HEK293 (cell line): ENCODE results near the gene VCL.

Source experiments
- CTCF ChIA-PET: fragments of 350-600 bp; formaldehyde crosslinking; extraction: SDS; loops from one replicate; lab custom pipeline; 2021; ENCODE audit warnings: antibody characterized with exemption; lab: Yijun Ruan, JAX
- POLR2A ChIA-PET: fragments of 300-600 bp; formaldehyde crosslinking; extraction: SDS; loops from one replicate; lab custom pipeline; 2020; ENCODE audit warnings: antibody characterized with exemption, inconsistent platforms; lab: Yijun Ruan, JAX
- H3K27ac ChIP-seq: fragments of 200-500 bp; sonication (Bioruptor generic); 2 replicates; pipeline ENCODE4 v1.5.1; 2014; ENCODE audit warnings: low read depth, low read length, control low read depth, inconsistent platforms; ENCODE audit errors: extremely low read depth
- H3K36me3 ChIP-seq, 2 experiments: fragments of 200-500 bp in 1 of 2; sonication (Bioruptor generic) in 1 of 2; 1 replicate in 1 of 2; 2 replicates in 1 of 2; pipeline ENCODE4 v1.5.1; 2014 to 2017; ENCODE audit warnings: inconsistent platforms in 2 of 2, low read length in 2 of 2; ENCODE audit not compliant: control insufficient read depth in 2 of 2, insufficient read depth in 1 of 2
- H3K4me1 ChIP-seq: fragments of 200-500 bp; sonication (Bioruptor generic); 2 replicates; pipeline ENCODE4 v1.5.1; 2014; ENCODE audit warnings: mild to moderate bottlenecking, low read length, inconsistent platforms; ENCODE audit not compliant: control insufficient read depth, insufficient read depth
- H3K4me3 ChIP-seq: 2 replicates; pipeline ENCODE4 v1.5.1; 2011; ENCODE audit warnings: low read depth, mild to moderate bottlenecking, control low read depth, low read length, moderate library complexity
- H3K9me3 ChIP-seq: fragments of 200-500 bp; sonication (Bioruptor generic); 2 replicates; pipeline ENCODE4 v1.5.1; 2014; ENCODE audit warnings: low read depth, low read length, inconsistent platforms; ENCODE audit not compliant: control insufficient read depth, insufficient read depth
- BCL6B ChIP-seq: fragments of 450-650 bp; formaldehyde crosslinking; IDR thresholded peaks from 2 replicates; pipeline ENCODE4 v1.5.1; 2017; ENCODE audit warnings: missing biosample characterization, missing genetic modification characterization
- ELK4 ChIP-seq: IDR thresholded peaks from 2 replicates; pipeline ENCODE4 v1.6.1; 2011; ENCODE audit warnings: mild to moderate bottlenecking, low read depth, low read length, borderline replicate concordance
- KLF8 ChIP-seq: fragments of 450-650 bp; formaldehyde crosslinking; IDR thresholded peaks from 2 replicates; pipeline ENCODE4 v1.5.1; 2016; ENCODE audit warnings: missing biosample characterization, missing genetic modification characterization
- PRDM6 ChIP-seq: fragments of 450-650 bp; formaldehyde crosslinking; IDR thresholded peaks from 2 replicates; pipeline ENCODE4 v1.5.1; 2017; ENCODE audit warnings: missing biosample characterization, missing genetic modification characterization
- YY1 ChIP-seq: fragments of 450-650 bp; formaldehyde crosslinking; IDR thresholded peaks from 2 replicates; pipeline ENCODE4 v1.5.1; 2018; ENCODE audit warnings: missing biosample characterization, missing genetic modification characterization
- ZBTB44 ChIP-seq: fragments of 450-650 bp; IDR thresholded peaks from 2 replicates; pipeline ENCODE4 v1.5.1; 2018; ENCODE audit warnings: missing biosample characterization, mild to moderate bottlenecking, missing genetic modification characterization
- ZBTB48 ChIP-seq: fragments of 450-650 bp; formaldehyde crosslinking; IDR thresholded peaks from 2 replicates; pipeline ENCODE4 v1.5.1; 2016; ENCODE audit warnings: missing biosample characterization, missing genetic modification characterization
- ZEB2 ChIP-seq: fragments of 450-650 bp; formaldehyde crosslinking; IDR thresholded peaks from 2 replicates; pipeline ENCODE4 v1.5.1; 2016; ENCODE audit warnings: missing biosample characterization, missing genetic modification characterization
- ZNF133 ChIP-seq: fragments of 450-650 bp; formaldehyde crosslinking; IDR thresholded peaks from 2 replicates; pipeline ENCODE4 v1.5.1; 2016; ENCODE audit warnings: missing biosample characterization, missing genetic modification characterization
- ZNF18 ChIP-seq: fragments of 450-650 bp; formaldehyde crosslinking; IDR thresholded peaks from 2 replicates; pipeline ENCODE4 v1.5.1; 2016; ENCODE audit warnings: missing biosample characterization, missing genetic modification characterization
- ZNF26 ChIP-seq: fragments of 450-650 bp; formaldehyde crosslinking; IDR thresholded peaks from 2 replicates; pipeline ENCODE4 v1.5.1; 2016; ENCODE audit warnings: missing biosample characterization, missing genetic modification characterization
- ZNF362 ChIP-seq: fragments of 450-650 bp; formaldehyde crosslinking; IDR thresholded peaks from 2 replicates; pipeline ENCODE4 v1.5.1; 2016; ENCODE audit warnings: missing biosample characterization, missing genetic modification characterization
- ZNF37A ChIP-seq: fragments of 450-650 bp; IDR thresholded peaks from 2 replicates; pipeline ENCODE4 v1.5.1; 2018; ENCODE audit warnings: missing biosample characterization, missing genetic modification characterization
- ZNF416 ChIP-seq: fragments of 450-650 bp; formaldehyde crosslinking; IDR thresholded peaks from 2 replicates; pipeline ENCODE4 v1.5.1; 2016; ENCODE audit warnings: missing biosample characterization, missing genetic modification characterization
- ZNF449 ChIP-seq: fragments of 450-650 bp; formaldehyde crosslinking; IDR thresholded peaks from 2 replicates; pipeline ENCODE4 v1.5.1; 2017; ENCODE audit warnings: missing biosample characterization, mild to moderate bottlenecking, missing genetic modification characterization, moderate library complexity
- ZNF514 ChIP-seq: fragments of 450-650 bp; formaldehyde crosslinking; IDR thresholded peaks from 2 replicates; pipeline ENCODE4 v1.5.1; 2016; ENCODE audit warnings: missing biosample characterization, missing genetic modification characterization
- ZNF529 ChIP-seq: fragments of 450-650 bp; formaldehyde crosslinking; IDR thresholded peaks from 2 replicates; pipeline ENCODE4 v1.5.1; 2017; ENCODE audit warnings: missing genetic modification characterization, missing biosample characterization; ENCODE audit not compliant: insufficient replicate concordance
- ZNF548 ChIP-seq: fragments of 450-650 bp; formaldehyde crosslinking; IDR thresholded peaks from 2 replicates; pipeline ENCODE4 v1.5.1; 2016; ENCODE audit warnings: missing biosample characterization, missing genetic modification characterization
- ZNF549 ChIP-seq: fragments of 450-650 bp; IDR thresholded peaks from 2 replicates; pipeline ENCODE4 v1.5.1; 2018; ENCODE audit warnings: missing biosample characterization, missing genetic modification characterization, mild to moderate bottlenecking, inconsistent platforms, moderate library complexity
- ZNF561 ChIP-seq: fragments of 450-650 bp; IDR thresholded peaks from 2 replicates; pipeline ENCODE4 v1.5.1; 2018; ENCODE audit warnings: missing biosample characterization, missing genetic modification characterization, borderline replicate concordance
- ZNF600 ChIP-seq: fragments of 450-650 bp; formaldehyde crosslinking; IDR thresholded peaks from 2 replicates; pipeline ENCODE4 v1.5.1; 2016; ENCODE audit warnings: missing biosample characterization, missing genetic modification characterization
- ZNF664 ChIP-seq: fragments of 450-650 bp; formaldehyde crosslinking; IDR thresholded peaks from 2 replicates; pipeline ENCODE4 v1.5.1; 2016; ENCODE audit warnings: missing biosample characterization, missing genetic modification characterization

The VCL gene

GRCh38 chr10:74011017-74011416 lies 13.1 kb downstream of the VCL start:
- H3K4me3 ChIP-seq: no peak overlapping the region
- peak overlapping the region; percentile 58 for H3K27ac ChIP-seq
- H3K9me3 ChIP-seq: no peaks in the 10 kb centered on the region
- CTCF ChIA-PET: interaction anchor here (1.0 to 1.8 kb wide), 2 partner anchors 11 to 70 kb away, joined by 4 to 5 read pairs; no protein-coding TSS in a partner anchor
- POLR2A ChIA-PET: interaction anchor here (1.3 to 3.0 kb wide), 2 partner anchors 12 to 36 kb away, joined by 3 to 22 read pairs; partner anchors contain the start of gene VCL
- peaks cover 46% of the 10 kb centered on the region for H3K4me1 ChIP-seq
- TF ChIP-seq YY1 (tag by site-specific recombination) (no peak), ZNF133 (no peak), ZNF600 (tag by site-specific recombination) (no peak), ZNF529 (tag by site-specific recombination) (no peak), ZNF362 (tag by site-specific recombination) (peak; percentile 59; the same call in 1 of the 2 replicates), ZNF664 (tag by site-specific recombination) (peak; percentile 44; the same call in 1 of the 2 replicates), ZBTB48 (tag by site-specific recombination) (no peak), ELK4 (no peak), ZNF449 (no peak), ZNF26 (tag by site-specific recombination) (no peak), ZNF549 (no peak), ZNF37A (no peak), BCL6B (tag by site-specific recombination) (no peak)
- no peaks in the 10 kb centered on the region; a peak in 1 of 3 replicates for H3K36me3 ChIP-seq

GRCh38 chr10:74011770-74012169 lies 13.9 kb downstream of the VCL start:
- Histone ChIP-seq H3K4me1 (peaks cover 44% of the 10 kb centered on the region), H3K27ac (peak overlapping the region; percentile 58), H3K4me3 (no peak overlapping the region), H3K9me3 (no peaks in the 10 kb centered on the region), H3K36me3 (no peaks in the 10 kb centered on the region; a peak in 1 of 3 replicates)
- POLR2A ChIA-PET: interaction anchor here (0.8 to 3.0 kb wide), 4 partner anchors 10 to 37 kb away, joined by 3 to 22 read pairs (median 4); partner anchors contain the start of gene VCL
- CTCF ChIA-PET: interaction anchor here (0.6 to 1.8 kb wide), 5 partner anchors 11 to 137 kb away, joined by 3 to 5 read pairs (median 3); no protein-coding TSS in a partner anchor
- TF ChIP-seq ZNF18 (tag by site-specific recombination) (0 out of 2 replicates have a peak, but pooled peaks have one; percentile 53), ZBTB44 (tag by site-specific recombination) (peak; percentile 43; the same call in 1 of the 2 replicates), ZEB2 (tag by site-specific recombination) (0 out of 2 replicates have a peak, but pooled peaks have one; percentile 49), ZNF548 (tag by site-specific recombination) (no peak), KLF8 (tag by site-specific recombination) (no peak), ZNF561 (tag by site-specific recombination) (0 out of 2 replicates have a peak, but pooled peaks have one; percentile 27), ZNF416 (tag by site-specific recombination) (no peak), ZNF514 (tag by site-specific recombination) (no peak), PRDM6 (peak; percentile 98)
